GM12864 (cell line): ENCODE data around the gene SLC25A31.

ENCODE experiments used
- DNase-seq: peaks from one replicate; pipeline ENCODE4 v3.0.0-alpha.2; 2011; ENCODE audit warnings: low read depth
- H3K4me3 ChIP-seq: 2 replicates; pipeline ENCODE4 v1.5.1; 2011; ENCODE audit warnings: mild to moderate bottlenecking, low read depth, low read length, control low read depth
- CTCF ChIP-seq: IDR thresholded peaks from 2 replicates; pipeline ENCODE4 v1.5.1; 2011; ENCODE audit warnings: low read depth, mild to moderate bottlenecking, moderate library complexity, low read length, control low read depth, inconsistent platforms; ENCODE audit errors: missing control alignments

SLC25A31 gene

GRCh38 chr4:127783026-127783769 is 53.0 kb downstream of the SLC25A31 start:
- no peak for DNase-seq
- no peak for TF ChIP-seq CTCF
- H3K4me3 ChIP-seq: peak overlapping the region; percentile 88

- no peak for DNase-seq
- no peak for TF ChIP-seq CTCF
- H3K4me3 ChIP-seq: peak overlapping the region; percentile 29; the same call in 1 of the 2 replicates
Observed at GRCh38 chr4:127783955-127784770, 54.0 kb downstream of the SLC25A31 start.

- TF ChIP-seq CTCF: peak; percentile 8
- no peak overlapping the region for H3K4me3 ChIP-seq
- DNase-seq: no peak
Observed at GRCh38 chr4:127788517-127788916, 58.3 kb downstream of the SLC25A31 start.

DNA sequence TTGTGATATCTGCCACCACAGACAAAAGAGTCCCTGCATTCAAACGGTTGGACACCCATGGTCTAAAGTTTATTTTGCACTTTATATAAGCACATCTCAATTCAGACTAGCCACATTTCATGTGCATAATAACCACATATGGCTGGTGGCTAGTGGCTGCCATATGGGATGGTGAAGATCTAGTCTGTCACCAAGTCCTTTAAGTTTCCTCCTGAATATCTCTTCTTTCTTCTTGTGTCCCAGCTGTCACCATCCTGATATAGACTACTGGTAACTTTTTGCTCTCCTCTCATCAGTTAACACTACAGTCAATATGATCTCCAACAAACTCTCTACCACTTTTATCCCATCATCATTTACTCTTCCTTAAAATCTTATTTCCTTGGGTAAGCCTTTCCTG is 61.2 kb downstream of the SLC25A31 start:
- TF ChIP-seq CTCF: no peak
- H3K4me3 ChIP-seq: no peak overlapping the region
- no peak for DNase-seq

- no peak for TF ChIP-seq CTCF
- no peak overlapping the region for H3K4me3 ChIP-seq
- no peak for DNase-seq
Observed at GRCh38 chr4:127793528-127793927, 63.3 kb downstream of the SLC25A31 start.

DNA sequence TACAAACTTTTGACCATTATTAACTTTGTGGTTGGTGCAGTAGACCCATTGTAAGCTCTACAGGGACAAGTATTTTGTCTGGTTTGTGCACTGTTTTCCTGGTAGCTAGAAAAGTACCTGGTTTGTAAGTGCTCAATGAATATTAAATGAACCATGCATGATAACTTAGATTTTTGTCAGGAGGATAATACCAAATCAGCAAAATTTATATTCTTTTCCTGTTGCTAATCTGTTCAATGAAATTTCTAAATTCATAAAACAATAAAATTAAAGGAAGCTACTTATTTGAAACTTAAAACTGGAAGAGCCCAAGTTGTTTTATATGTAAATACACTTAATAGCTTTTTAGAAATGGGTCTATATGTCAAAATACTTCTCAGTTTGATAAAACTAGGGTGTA is 69.5 kb downstream of the SLC25A31 start:
- DNase-seq: no peak
- H3K4me3 ChIP-seq: no peak overlapping the region
- no peak for TF ChIP-seq CTCF
